Activated B cell treated with CpG ODN at 0.5 μM for 24 hours (primary cell): ENCODE data around the gene STRADA. TPM values are rescaled to one million over a fixed set of nuclear protein-coding genes. Genes with fewer than 3 reads are reported as not detected.

Source experiments
- ATAC-seq: fragments of 200-7000 bp; cut with Tn5 transposase; one replicate; pipeline ENCODE4 v1.10.0; 2021; ENCODE audit warnings: low read depth, mild to moderate bottlenecking, moderate library complexity
- CTCF ChIA-PET: fragments of 350-600 bp; sonication (Branson Sonifier 250); formaldehyde crosslinking; loops from one replicate; lab custom pipeline; 2021; ENCODE audit warnings: antibody characterized with exemption; lab: Charles Lee
- POLR2A ChIA-PET: fragments of 350-600 bp; sonication (Branson Sonifier 250); formaldehyde crosslinking; loops from one replicate; lab custom pipeline; 2021; ENCODE audit warnings: antibody characterized with exemption; lab: Charles Lee
- DNase-seq: peaks from one replicate; pipeline ENCODE4 v3.0.0; 2022
- H3K27ac Mint-ChIP-seq: one replicate; pipeline ENCODE4 v1.8.0; 2020; ENCODE audit warnings: mixed read lengths
- H3K27me3 Mint-ChIP-seq: one replicate; pipeline ENCODE4 v1.8.0; 2021; ENCODE audit warnings: mixed read lengths
- H3K36me3 Mint-ChIP-seq: one replicate; pipeline ENCODE4 v1.8.0; 2021; ENCODE audit warnings: low read depth, mixed read lengths
- H3K4me1 Mint-ChIP-seq: one replicate; pipeline ENCODE4 v1.8.0; 2021; ENCODE audit warnings: mixed read lengths
- H3K4me3 Mint-ChIP-seq: one replicate; pipeline ENCODE4 v1.8.0; 2020; ENCODE audit warnings: mild to moderate bottlenecking, mixed read lengths
- H3K9me3 Mint-ChIP-seq: one replicate; pipeline ENCODE4 v1.8.0; 2020; ENCODE audit warnings: mixed read lengths
- intact Hi-C: fragments of 100-400 bp; cut with micrococcal nuclease; formaldehyde crosslinking; loops from one replicate; pipeline ENCODE4 v1.15.1; 2024
- total RNA-seq: library from RNA; stranded (reverse); gene quantifications from 2 replicates; pipeline ENCODE4 v1.2.3, GENCODE V29; 2022
- TF ChIP-seq, protein P1 (sequence below): fragments of 200-600 bp; IDR thresholded peaks from one replicate; pipeline ENCODE4 v1.8.0; 2022; ENCODE audit warnings: antibody characterized with exemption, mild to moderate bottlenecking

The STRADA gene
- total RNA-seq, 1 donor from 2014 or later, result 80.2 TPM

- POLR2A ChIA-PET, result interaction anchor here (0.6 to 11.3 kb wide), 17 partner anchors 8 to 938 kb away, joined by 3 to 295 read pairs (median 10); partner anchors contain the start of genes CCDC47, DDX42, FTSJ3 and MAP3K3
- ATAC-seq (no peak), DNase-seq (no peak)
- H3K4me3 Mint-ChIP-seq, result peak overlapping the region; percentile 96
- intact Hi-C loops, result loop anchor here (5.0 kb wide), 3 partner anchors 219 to 811 kb away; partner anchors contain the start of genes ACE, CEP95, DDX5 and TEX2
- TF ChIP-seq, protein P1, sequence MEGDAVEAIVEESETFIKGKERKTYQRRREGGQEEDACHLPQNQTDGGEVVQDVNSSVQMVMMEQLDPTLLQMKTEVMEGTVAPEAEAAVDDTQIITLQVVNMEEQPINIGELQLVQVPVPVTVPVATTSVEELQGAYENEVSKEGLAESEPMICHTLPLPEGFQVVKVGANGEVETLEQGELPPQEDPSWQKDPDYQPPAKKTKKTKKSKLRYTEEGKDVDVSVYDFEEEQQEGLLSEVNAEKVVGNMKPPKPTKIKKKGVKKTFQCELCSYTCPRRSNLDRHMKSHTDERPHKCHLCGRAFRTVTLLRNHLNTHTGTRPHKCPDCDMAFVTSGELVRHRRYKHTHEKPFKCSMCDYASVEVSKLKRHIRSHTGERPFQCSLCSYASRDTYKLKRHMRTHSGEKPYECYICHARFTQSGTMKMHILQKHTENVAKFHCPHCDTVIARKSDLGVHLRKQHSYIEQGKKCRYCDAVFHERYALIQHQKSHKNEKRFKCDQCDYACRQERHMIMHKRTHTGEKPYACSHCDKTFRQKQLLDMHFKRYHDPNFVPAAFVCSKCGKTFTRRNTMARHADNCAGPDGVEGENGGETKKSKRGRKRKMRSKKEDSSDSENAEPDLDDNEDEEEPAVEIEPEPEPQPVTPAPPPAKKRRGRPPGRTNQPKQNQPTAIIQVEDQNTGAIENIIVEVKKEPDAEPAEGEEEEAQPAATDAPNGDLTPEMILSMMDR, result no peak
- no peaks in the 10 kb centered on the region for H3K9me3 Mint-ChIP-seq
- H3K4me1 Mint-ChIP-seq, result peaks cover 58% of the 10 kb centered on the region
- no peaks in the 10 kb centered on the region for H3K27me3 Mint-ChIP-seq
- CTCF ChIA-PET, result interaction anchor here (0.6 to 4.5 kb wide), 7 partner anchors 15 to 183 kb away, joined by 3 to 42 read pairs (median 4); partner anchors contain the start of genes CCDC47, DDX42 and MAP3K3
- H3K27ac Mint-ChIP-seq, result peak overlapping the region; percentile 97
- peaks cover 56% of the 10 kb centered on the region for H3K36me3 Mint-ChIP-seq
Measured at GRCh38 chr17:63695889-63696288, 45.7 kb downstream of the STRADA start.

GRCh38 chr17:63694950-63695773, 46.4 kb downstream of the STRADA start:
- H3K36me3 Mint-ChIP-seq, result peaks cover 64% of the 10 kb centered on the region
- ATAC-seq (no peak), DNase-seq (no peak)
- ChIA-PET CTCF (interaction anchor here (0.8 to 1.9 kb wide), 6 partner anchors 15 to 140 kb away, joined by 3 to 6 read pairs (median 4); partner anchors contain the start of genes CCDC47, DDX42 and MAP3K3), POLR2A (interaction anchor here (0.6 to 11.3 kb wide), 22 partner anchors 9 to 811 kb away, joined by 3 to 295 read pairs (median 7); partner anchors contain the start of genes CCDC47, CEP95, DCAF7 and DDX42)
- H3K27me3 Mint-ChIP-seq, result no peaks in the 10 kb centered on the region
- H3K4me3 Mint-ChIP-seq, result peak overlapping the region; percentile 72
- TF ChIP-seq, protein P1, result no peak
- peak overlapping the region; percentile 97 for H3K27ac Mint-ChIP-seq
- no peaks in the 10 kb centered on the region for H3K9me3 Mint-ChIP-seq
- H3K4me1 Mint-ChIP-seq, result peaks cover 56% of the 10 kb centered on the region
- intact Hi-C loops, result loop anchor here (5.0 kb wide), 3 partner anchors 218 to 812 kb away; partner anchors contain the start of genes ACE, CEP95, DDX5 and TEX2

DNA sequence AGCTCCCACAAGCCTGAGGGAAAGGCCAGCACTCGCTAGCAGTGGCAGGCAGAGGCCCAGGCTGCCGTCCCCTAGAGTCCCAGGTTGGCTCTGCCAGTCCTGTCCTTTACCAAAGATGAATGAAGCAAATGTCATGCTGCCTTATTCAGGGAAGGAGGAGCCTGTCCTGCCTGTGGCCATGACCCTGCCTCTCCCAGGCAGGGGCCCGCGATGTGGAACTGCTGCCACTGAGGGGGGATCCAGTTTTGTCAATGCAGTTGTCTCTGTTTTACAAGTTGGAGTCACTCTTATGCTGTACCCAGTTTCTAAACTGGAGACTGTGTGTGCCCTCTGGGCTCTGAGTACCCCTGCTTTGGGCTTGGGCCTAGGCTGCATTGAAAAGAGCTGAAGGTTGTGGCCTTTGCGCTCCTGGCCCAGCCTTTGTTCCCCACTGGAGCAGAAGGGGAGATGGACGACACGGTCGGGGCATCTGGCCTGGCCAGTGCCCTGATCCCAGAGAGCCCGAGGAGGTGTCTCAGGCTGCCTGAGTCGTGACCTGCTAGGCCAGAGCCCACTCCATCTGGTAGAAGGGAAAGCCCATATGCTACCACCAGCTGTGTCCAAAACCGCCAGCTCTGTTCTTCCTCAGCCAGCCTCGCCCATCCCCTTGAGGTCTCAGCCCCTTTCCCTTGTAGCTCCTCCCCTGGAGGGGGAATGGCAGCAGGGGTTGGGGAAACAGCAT, 47.2 kb downstream of the STRADA start:
- ATAC-seq (no peak), DNase-seq (no peak)
- Mint-ChIP-seq H3K27ac (peak overlapping the region; percentile 97), H3K27me3 (no peaks in the 10 kb centered on the region), H3K4me3 (peak overlapping the region; percentile 72), H3K36me3 (peaks cover 71% of the 10 kb centered on the region), H3K9me3 (no peaks in the 10 kb centered on the region), H3K4me1 (peaks cover 56% of the 10 kb centered on the region)
- CTCF ChIA-PET, result interaction anchor here (0.8 to 1.9 kb wide), 5 partner anchors 16 to 140 kb away, joined by 3 to 6 read pairs (median 4); partner anchors contain the start of genes CCDC47 and DDX42
- TF ChIP-seq, protein P1, result no peak
- POLR2A ChIA-PET, result interaction anchor here (0.6 to 11.3 kb wide), 19 partner anchors 9 to 812 kb away, joined by 3 to 295 read pairs (median 8); partner anchors contain the start of genes CCDC47, CEP95, DCAF7 and DDX42
- intact Hi-C loops, result no loop called here

- H3K27me3 Mint-ChIP-seq, result no peaks in the 10 kb centered on the region
- H3K4me3 Mint-ChIP-seq, result no peak overlapping the region
- no peak for ATAC-seq
- TF ChIP-seq, protein P1, result no peak
- no peaks in the 10 kb centered on the region for H3K9me3 Mint-ChIP-seq
- H3K4me1 Mint-ChIP-seq, result peaks cover 56% of the 10 kb centered on the region
- ChIA-PET CTCF (interaction anchor here (0.8 kb wide), 1 partner anchor 16 kb away, joined by 3 read pairs; no protein-coding TSS in a partner anchor), POLR2A (interaction anchor here (0.6 to 10.0 kb wide), 11 partner anchors 9 to 150 kb away, joined by 3 to 247 read pairs (median 5); partner anchors contain the start of genes CCDC47, DDX42 and MAP3K3)
- DNase-seq, result no peak
- intact Hi-C loops, result no loop called here
- H3K27ac Mint-ChIP-seq, result peak overlapping the region; percentile 97
- H3K36me3 Mint-ChIP-seq, result peaks cover 79% of the 10 kb centered on the region
Measured at GRCh38 chr17:63693411-63694113, 48.0 kb downstream of the STRADA start.
